Stimulated activated CD4-positive, alpha-beta T cell treated with anti-CD3 and anti-CD28 coated beads, Interleukin-15, amount 100 ng/mL, for 24 hours (primary cell): ENCODE measurements around the gene CCDC12.

Experiments
- DNase-seq: peaks from one replicate; pipeline ENCODE4 v3.0.0-alpha.2; 2020

CCDC12 gene

DNA sequence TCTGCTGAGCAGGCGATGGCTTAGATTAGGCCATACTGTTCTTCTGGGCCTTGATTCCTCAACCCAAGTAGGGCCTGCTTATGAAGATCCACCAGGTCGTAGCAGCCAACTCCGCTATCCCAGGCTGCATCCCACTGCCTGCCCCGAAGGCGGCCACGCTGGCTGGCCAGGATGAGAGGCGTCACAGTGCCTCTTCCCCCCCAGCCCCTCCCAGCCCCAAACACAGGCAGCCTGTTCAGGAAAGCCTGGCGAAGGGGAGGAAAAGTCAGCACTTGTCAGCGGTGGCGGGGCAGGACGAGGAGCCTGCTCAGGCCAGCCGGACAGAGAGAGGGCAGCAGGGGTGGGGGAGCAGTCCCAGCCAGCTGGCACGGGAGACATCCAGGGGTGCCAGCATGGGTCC, 87.8 kb downstream of the CCDC12 start:
- DNase-seq, result no peak

- DNase-seq, result no peak
Measured at GRCh38 chr3:46887980-46888494, 88.5 kb downstream of the CCDC12 start.

DNA sequence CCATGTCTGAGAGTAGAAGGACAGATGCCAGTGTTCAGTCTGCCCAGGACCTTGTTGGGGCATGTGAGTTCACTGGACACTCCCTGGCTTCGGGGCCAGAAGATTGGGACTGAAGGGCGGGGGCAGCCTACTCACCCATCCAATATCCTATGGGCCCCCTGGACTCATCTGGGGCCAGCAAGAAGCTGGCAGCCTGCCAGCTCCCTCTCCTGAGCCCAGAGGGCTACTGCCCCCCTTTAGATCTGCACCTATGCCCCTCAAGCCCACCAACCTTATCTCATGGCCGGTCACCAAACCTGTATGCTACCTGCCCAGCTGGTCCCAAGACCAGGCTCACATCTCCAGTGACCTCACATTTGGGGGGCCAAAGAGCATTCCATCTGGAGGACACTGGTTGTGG, 90.9 kb downstream of the CCDC12 start:
- DNase-seq, result no peak

DNA sequence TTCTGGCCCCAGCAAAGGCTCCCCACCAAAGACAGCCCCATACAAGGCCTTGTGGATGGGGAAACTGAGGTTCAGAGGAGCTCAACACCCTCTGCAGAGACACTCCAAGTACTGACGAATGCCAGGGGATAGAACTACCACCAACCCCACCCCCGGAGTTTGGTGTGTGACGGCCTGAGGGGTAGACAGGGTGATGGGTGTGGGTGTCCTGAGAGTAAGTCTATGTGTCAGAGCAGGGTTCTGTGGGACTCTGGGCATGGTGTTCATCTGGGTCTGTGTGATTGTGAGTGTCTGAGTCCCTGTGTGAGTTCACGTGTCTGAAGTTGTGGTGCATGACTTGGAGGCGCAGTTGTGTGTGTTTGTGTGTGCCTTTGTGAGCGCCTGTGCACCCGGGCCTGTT, 91.6 kb downstream of the CCDC12 start:
- DNase-seq, result peak; percentile 15

DNA sequence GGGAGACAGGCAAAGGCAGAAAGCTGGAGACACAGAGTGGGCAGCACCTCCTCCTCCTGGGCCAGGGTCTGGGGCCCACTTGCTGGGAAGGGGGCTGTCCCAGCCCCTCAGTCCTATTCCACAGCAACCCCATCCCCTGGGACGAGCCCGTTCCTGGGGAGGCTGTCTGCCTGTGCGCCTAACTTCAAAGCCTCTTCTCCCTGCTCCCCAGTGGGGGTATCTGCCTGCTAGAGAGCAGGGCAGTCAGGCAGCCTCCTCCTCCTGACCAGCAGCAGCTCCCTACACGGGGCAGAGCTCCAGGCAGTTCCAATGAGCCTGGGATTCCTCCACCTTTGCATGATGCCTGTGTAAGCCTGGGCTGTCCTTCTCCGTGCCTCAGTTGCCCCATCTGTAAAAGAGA, 92.1 kb downstream of the CCDC12 start:
- no peak for DNase-seq

DNA sequence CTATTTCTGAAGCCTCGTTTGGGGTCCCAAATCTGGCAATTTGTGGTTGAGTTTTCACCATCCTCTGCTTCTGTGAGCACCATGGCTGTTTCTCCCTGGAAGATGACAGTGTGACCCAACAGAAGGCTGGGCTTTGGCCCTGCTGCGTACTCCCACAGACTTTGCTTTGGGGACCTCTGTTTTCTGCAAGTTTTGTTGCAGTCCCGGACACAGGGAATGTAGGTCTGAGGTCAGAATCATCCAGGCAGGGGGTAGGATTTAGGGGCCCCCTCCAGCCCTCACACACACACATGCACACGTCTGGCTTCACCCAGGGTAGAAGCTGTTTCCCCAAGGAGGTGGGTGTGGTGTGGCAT, 92.7 kb downstream of the CCDC12 start:
- DNase-seq, result no peak

DNA sequence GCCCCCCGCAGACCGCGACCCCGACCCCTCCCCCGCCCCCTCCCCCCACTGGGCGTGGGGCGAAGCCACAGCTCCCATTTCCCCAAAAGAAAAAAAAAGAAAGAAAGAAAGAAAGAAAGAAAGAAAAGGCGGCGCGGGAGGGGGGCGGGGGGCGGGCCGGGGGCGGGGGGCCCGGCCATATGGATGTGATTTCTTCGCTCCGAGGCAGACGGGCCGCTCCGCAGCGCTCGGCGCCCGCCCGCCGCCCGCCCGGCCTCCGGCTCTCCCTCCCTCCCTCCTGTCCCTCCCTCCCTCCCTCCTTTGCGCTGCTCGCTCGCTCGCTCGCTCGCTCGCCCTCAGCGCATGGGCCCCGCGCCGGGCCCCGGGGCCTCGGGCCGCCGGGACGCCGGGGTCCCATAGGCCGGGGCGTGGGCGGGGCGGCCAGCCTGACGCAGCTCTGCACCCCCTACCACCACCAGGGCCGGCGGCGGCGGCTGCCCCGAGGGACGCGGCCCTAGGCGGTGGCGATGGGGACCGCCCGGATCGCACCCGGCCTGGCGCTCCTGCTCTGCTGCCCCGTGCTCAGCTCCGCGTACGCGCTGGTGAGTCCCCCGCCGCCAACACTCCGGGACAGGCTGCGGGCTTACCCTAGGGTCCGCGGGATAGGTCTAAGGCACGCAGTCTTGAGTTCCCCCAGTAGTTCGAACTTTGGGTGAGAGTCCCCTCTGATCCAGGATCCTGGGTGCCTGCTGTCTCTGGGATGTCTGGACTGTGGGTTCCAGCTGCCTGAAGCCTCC, 93.3 kb downstream of the CCDC12 start:
- DNase-seq, result peak; percentile 35

GRCh38 chr3:46882377-46883053, 94.0 kb downstream of the CCDC12 start:
- DNase-seq, result peak; percentile 21

DNA sequence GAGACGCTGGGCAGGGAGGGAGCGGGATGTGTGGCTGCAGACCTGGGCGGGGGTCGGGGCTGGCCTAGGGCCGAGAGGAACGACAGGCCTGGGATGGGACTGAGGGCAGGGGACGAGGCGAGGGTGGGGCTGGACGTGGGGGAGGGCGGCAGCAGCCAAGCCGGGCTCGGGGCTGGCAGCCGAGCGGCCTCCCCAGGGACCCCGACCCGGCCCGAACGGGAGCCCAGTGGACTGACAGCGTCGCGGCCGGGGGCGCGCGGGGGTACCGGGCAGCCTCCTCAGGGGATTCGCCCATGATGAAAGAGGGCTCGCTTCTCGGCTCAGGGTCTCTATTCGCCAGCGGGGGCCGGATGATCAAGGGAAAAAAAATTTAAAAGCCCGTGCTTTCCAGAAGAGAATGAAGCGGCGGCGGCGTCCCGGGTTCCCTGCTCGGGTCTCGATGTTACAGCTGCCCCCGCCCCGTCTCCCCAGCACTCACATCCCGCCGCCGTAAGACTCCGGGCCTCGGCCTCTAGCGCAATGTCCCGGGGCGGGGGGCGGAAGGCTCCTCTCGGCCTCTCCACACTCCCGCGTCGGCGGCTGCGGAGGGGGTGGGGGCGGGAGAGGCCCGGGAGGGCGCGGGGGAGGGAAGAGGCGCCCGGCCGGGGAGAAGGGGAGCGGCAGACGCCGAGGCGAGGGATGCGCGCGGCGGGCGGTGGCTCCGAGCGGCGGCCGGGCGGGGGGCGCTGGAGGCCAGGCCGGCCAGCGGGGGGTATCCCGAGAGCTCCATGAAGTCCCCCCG, 94.8 kb downstream of the CCDC12 start:
- peak; percentile 46 for DNase-seq

DNA sequence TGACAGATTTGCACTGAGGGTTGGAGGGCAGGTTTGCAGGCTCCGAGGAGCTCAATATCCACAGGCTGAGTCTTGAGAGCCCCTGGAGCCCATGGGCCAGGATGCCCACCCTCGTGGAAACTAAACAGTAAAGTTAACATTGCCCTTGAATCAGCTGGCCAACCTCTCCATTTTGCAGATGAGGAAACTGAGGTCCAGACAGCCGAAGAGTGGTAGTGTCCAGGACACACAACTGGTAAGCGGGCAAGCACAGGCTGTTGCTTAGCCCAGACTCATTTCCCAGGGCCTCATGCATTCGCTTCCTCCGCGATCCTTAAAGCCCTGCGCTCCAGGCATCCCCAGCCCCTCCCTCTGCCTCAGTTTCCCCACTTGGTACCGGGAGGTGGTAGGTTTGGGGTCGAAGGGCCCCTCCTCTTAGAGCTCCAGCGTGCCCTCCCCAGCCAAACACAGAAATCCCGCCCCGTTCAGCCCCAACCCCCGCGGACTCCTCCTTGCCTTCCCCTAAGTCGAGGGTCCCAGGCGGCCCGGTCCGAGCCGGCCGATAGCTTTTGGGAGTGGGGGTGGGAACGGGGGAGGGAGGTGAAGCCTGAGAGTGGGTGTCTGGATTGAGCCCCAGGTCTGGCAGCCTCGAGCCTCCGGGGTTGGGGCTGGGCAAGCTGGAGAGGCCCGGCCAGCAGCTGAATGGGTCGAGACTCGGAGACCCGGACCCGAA, 95.5 kb downstream of the CCDC12 start:
- no peak for DNase-seq

- no peak for DNase-seq
Measured at GRCh38 chr3:46878781-46879436, 97.6 kb downstream of the CCDC12 start.

DNA sequence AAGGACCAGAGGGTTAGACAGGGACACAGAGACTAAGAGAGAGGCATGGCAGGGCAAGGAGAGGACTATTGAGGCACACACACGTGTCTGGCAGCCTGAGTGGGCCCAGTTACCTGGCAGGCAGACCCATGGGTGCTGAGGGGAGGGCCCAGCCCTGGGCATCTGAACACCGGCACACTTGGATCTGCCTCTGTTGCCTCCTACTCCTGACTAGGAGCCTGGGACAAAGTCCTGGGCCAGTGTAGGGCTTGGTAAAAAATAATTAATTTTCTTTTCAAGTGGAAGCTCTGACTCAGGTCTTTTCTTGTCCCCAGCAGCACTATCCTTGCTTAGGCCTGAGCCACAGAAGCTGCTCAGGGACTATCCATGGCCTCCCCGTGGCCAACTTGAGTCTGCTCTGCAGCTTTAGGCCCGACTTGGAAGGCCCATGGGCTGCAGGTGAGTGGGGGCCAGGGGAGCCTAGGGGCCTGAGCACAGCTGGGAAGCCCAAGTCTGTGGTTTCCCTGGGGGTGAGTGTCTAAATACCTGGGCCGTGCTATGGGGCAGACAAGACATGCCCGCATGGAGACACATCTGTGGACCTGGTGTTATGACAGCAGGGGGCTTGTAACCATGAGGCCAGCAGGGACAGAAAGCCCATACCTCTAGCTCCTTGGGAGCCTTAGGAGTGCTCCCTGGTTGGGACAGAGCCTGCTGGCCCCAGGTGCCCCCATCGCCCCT, 99.0 kb downstream of the CCDC12 start, which contains the start of gene PTH1R:
Gene PTH1R (plus strand): TSS at position 316 of the 720 bp plus-strand sequence. CDS start 5,839 bp downstream, outside the sequence.
- no peak for DNase-seq

DNA sequence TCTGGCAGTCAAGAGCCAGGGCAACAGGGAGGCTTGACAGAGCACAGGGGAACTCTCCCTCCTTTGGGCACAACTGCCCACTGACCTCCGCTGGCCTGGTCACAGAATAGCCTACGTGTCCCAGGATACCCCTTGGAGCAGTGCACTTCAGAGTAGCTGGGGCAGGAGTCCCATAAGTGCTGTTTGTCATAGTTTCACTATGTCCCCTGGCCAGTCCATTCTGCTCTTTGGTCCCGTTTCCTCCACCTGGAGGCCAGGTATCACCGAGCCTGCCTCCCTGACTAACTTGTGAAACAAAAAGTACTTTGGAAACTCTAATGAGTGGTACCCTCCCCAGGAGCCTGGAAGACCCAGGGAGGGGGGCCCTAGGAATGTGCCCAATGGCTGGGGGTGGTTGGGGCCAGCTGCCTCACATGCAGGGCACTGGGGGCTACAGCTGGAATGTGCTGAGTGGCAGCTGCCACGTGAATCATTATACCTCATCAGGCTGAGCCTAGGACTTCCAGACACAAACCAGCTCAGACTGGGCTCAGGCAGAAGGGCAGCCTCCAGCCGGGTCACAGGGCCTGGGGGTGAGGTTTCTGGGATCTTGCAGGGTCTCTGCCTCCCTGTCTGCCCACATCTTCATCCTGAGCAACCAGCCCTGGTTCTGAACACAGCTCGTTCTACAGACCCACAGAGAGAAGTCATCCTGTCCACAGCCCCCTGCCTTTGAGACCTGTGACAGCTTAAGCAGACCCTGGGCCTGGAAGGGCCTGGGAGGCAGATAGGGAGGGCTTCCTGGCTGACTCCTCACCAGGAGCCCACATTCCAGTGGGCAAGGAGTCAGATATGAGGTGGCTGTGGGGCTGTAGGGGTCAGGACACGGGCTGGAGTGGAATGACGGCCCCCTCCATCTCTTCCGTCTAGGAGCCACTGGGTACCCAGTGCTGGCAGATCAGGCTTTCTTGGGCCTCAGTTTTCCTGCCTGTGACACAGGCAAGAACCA, 99.9 kb downstream of the CCDC12 start:
- no peak for DNase-seq

GRCh38 chr3:46875560-46875959, 101.0 kb downstream of the CCDC12 start:
- no peak for DNase-seq

DNA sequence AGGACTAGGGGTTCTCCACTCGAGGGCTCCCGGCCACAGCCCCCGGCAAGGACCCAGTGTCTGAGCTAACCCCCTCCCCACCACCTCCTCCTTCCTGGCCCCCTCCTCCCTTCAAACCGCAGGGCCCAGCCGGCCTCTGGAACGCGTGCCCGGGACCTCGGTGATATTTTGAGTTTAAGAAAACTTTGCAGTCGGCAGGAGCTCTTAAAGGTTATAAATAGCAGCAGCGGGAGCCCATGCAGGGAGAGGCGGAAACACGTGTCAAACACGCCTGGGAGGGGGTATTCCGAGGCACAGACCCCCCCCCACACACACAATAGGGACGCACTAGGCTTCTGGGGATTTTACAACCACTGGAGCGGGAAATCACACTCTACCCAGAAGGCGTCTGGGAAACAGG, 102.1 kb downstream of the CCDC12 start:
- DNase-seq, result no peak

DNA sequence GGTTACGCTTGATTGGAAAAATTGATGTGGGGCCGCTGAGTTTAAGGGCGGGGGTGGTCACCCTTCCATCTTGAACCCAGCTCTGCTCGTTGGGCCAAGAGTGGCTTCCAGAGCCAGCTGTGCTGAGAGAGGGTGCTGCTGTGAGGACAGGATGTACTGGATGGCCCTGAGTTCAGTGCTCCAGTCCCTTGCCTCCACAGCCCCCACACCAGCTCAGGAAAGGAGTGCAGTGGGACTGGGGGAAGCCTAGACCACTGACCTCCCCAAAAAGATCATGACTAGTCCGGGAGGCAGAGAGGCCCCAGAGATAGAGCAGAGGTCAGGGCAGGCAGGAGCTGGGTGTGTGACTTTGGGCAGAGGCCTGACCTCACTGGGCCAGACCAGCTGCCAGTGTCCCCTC, 103.0 kb downstream of the CCDC12 start:
- no peak for DNase-seq
